Uterus (tissue), 2 donors: Measurements from ENCODE around the gene MYMX.

ENCODE experiments used
- POLR2A ChIP-seq, 2 donors: fragments of 450-650 bp; IDR thresholded peaks; one replicate each; pipeline ENCODE4 v1.6.1; 2016; ENCODE audit warnings: antibody characterized with exemption in 2 of 2, mild to moderate bottlenecking in 1 of 2, moderate library complexity in 1 of 2
- TF ChIP-seq, protein P1 (sequence below), 4 experiments: fragments of 200-600 bp in 2 of 4; fragments of 450-650 bp in 2 of 4; sonication (generic) in 2 of 4; IDR thresholded peaks; one replicate each; pipeline ENCODE4 v1.5.1; 2016 to 2019; ENCODE audit warnings: antibody characterized with exemption in 4 of 4, mild to moderate bottlenecking in 2 of 4, moderate library complexity in 1 of 4

DNA sequence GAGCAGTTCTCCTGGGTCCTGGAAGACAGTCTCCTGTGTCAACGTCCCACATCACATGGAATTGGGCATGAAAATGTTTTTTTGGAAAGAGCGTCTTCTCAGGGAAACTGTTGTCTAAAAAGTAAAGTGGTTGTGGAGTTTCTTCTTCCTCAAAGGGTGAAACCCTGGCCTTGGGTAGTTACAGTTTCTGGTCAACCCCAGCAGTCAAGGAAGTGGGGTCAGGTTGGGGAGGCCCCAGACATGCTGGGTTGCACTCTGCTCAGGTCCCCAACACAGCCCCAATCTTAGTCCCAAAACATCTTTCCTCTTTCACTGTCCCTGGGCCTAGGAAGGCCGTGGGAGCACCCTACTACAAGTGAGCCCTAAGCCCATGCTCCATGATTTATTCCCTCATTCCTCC lies 49.6 kb downstream of the MYMX start:
- TF ChIP-seq POLR2A (IDR thresholded peaks at IDR 0.05): no peak
- TF ChIP-seq, protein P1, sequence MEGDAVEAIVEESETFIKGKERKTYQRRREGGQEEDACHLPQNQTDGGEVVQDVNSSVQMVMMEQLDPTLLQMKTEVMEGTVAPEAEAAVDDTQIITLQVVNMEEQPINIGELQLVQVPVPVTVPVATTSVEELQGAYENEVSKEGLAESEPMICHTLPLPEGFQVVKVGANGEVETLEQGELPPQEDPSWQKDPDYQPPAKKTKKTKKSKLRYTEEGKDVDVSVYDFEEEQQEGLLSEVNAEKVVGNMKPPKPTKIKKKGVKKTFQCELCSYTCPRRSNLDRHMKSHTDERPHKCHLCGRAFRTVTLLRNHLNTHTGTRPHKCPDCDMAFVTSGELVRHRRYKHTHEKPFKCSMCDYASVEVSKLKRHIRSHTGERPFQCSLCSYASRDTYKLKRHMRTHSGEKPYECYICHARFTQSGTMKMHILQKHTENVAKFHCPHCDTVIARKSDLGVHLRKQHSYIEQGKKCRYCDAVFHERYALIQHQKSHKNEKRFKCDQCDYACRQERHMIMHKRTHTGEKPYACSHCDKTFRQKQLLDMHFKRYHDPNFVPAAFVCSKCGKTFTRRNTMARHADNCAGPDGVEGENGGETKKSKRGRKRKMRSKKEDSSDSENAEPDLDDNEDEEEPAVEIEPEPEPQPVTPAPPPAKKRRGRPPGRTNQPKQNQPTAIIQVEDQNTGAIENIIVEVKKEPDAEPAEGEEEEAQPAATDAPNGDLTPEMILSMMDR (IDR thresholded peaks at IDR 0.05): no peak
